BLaER1 (cell line): ENCODE results near the gene IFT27.

Source experiments
- H3K27ac ChIP-seq: shearing (Covaris generic); formaldehyde crosslinking; 2 replicates; pipeline ENCODE4 v1.8.1; 2022
- H3K27me3 ChIP-seq: shearing (Covaris generic); formaldehyde crosslinking; 2 replicates; pipeline ENCODE4 v1.8.1; 2022
- H3K36me3 ChIP-seq: shearing (Covaris generic); formaldehyde crosslinking; 2 replicates; pipeline ENCODE4 v1.8.1; 2022
- H3K4me1 ChIP-seq: shearing (Covaris generic); formaldehyde crosslinking; 2 replicates; pipeline ENCODE4 v1.8.1; 2022
- H3K4me2 ChIP-seq: shearing (Covaris generic); formaldehyde crosslinking; 2 replicates; pipeline ENCODE4 v1.8.1; 2022
- H3K4me3 ChIP-seq: shearing (Covaris generic); formaldehyde crosslinking; 2 replicates; pipeline ENCODE4 v1.8.1; 2022
- H3K9ac ChIP-seq: shearing (Covaris generic); formaldehyde crosslinking; 2 replicates; pipeline ENCODE4 v1.8.1; 2022
- H3K9me3 ChIP-seq: shearing (Covaris generic); formaldehyde crosslinking; 2 replicates; pipeline ENCODE4 v1.8.1; 2022
- H4K20me1 ChIP-seq: shearing (Covaris generic); formaldehyde crosslinking; 2 replicates; pipeline ENCODE4 v1.8.1; 2022
- Cebpa-rat ChIP-seq: shearing (Covaris generic); IDR thresholded peaks from 2 replicates; pipeline ENCODE4 v1.8.1; 2022

Gene IFT27

DNA sequence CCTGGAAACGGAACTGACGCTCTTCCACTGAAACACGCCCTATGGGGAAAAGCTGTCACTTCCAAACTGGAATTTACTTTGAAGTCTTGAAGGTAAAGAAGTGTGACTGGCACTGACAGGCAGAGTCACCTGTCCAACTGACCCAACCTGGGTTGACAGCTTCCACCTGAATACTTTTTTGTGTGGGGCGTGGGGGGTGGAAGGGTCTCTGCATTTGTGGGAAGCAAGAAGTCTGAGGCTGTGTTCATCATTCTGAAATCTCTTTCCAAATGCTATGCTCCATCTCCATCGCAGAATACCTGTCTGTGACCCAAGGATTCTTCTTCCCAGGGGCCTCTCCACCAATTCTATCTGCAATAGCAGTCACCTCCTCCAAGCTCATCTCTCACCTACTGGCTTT is 7.8 kb downstream of the IFT27 start:
- Histone ChIP-seq H3K9ac (no peak overlapping the region), H3K4me2 (peak overlapping the region; percentile 94), H3K27ac (no peak overlapping the region), H3K4me1 (peaks cover 81% of the 10 kb centered on the region), H3K27me3 (no peaks in the 10 kb centered on the region), H3K4me3 (no peak overlapping the region), H3K36me3 (peaks cover 28% of the 10 kb centered on the region), H4K20me1 (0 out of 2 replicates have a peak, but pooled peaks cover 9% of the 10 kb centered on the region), H3K9me3 (peaks cover 7% of the 10 kb centered on the region)
- no peak for TF ChIP-seq Cebpa-rat

DNA sequence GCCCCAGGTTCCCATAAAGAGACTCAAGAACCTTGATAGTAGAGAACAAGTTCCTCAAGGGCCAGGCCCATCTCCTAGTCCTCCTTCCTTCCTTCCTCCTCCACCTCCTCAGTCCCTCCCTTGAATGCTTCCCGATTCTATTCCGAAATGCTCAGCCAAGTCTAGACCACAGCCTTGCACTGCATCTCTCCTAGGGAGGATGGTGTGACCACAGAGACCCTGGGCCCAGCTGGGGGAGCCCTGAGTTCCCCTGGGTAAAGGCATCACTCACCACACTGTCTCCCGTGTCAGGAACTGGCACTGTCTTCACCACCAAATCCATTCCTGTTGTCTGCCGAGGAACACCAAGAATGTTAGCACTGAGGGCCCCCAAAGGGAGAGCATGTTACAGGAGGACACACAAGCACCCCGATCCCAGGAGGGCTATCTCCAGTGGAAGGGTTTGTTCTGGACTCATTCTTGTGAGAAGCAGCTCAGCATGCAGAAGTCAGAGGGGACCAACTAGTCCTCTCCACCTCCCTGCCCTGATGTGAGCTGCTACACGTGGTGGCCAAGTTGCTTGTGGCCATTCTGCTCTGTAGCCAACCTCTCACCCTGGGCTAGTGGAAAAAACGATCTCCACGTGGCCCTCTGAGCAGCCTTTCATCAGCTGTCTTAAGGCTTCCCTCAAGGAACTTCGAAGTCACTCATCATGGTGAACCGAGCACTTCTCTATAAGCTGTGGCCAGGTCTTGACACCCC is 8.7 kb downstream of the IFT27 start:
- Histone ChIP-seq H3K9me3 (peaks cover 16% of the 10 kb centered on the region), H3K9ac (no peak overlapping the region), H4K20me1 (0 out of 2 replicates have a peak, but pooled peaks cover 9% of the 10 kb centered on the region), H3K27me3 (no peaks in the 10 kb centered on the region), H3K4me1 (peaks cover 71% of the 10 kb centered on the region), H3K36me3 (peaks cover 37% of the 10 kb centered on the region), H3K4me2 (peak overlapping the region; percentile 94), H3K27ac (peak overlapping the region; percentile 51; the same call in 1 of the 2 replicates), H3K4me3 (no peak overlapping the region)
- TF ChIP-seq Cebpa-rat: no peak

DNA sequence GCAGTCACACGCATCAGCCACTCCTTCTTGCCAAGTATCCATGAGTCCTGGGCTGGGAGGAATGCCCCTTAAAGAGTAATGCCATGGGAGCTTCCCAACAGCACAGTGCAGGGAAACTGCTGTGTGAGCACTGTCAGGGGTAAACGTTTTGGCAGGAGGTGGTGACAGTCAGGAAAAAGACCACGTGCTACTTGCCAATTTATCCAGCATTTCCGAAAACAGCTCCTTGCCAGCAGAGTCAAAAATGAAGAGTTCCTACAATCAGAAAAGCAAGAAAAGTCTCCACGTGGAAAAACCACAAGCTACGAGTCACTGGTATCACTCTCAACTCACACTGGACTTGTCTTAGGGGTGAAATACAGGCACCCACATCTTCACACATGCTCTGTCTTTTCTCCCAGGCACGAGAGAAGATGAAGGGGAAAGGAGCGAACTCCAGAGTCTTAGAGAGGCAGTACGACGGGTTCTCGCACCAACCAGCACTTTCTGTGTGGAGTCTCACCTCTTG is 9.9 kb downstream of the IFT27 start:
- Histone ChIP-seq H3K9me3 (peaks cover 17% of the 10 kb centered on the region), H3K4me3 (no peak overlapping the region), H3K4me2 (peak overlapping the region; percentile 94), H4K20me1 (0 out of 2 replicates have a peak, but pooled peaks cover 9% of the 10 kb centered on the region), H3K36me3 (peaks cover 40% of the 10 kb centered on the region), H3K9ac (no peak overlapping the region), H3K27me3 (no peaks in the 10 kb centered on the region), H3K27ac (no peak overlapping the region), H3K4me1 (peaks cover 59% of the 10 kb centered on the region)
- TF ChIP-seq Cebpa-rat: no peak

DNA sequence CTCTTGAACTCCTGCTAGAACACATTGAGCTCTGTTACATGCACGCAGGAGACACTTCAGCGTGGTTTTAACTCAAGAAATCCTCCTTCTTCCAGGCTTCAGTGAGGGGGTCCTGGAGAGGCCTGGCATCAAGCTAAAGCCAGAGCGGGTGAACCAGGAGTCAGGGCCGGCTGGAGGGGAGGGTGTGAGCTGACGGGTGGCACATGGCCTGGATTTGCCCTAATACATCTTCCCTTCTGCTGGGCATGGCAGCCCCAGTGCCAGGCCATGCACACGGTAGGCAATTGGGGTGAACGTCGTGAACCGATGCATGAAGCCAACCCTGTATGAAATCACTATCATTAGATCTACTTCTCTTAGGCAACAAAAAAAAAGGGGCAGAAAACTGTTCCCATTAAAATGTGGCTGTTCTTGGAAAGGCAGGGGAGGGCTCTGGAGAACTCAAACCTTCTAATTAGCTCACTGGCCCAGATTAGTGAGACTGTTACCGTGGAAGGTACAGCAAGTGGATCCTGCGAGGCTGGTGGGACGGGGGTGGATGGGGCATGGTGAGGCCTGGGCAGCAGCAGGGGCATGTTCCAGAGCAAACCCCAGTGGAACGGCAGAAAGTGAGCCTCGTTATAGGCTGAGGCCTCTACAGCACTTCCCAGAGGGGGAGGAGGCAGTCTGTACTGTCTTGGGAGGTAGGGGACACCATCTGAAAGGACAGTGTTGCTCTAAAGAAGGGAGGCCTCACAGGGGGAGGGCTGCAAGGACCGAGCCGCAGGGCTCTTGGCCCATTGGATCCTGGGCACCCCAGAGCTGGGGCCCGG is 10.6 kb downstream of the IFT27 start:
- H4K20me1 ChIP-seq: 0 out of 2 replicates have a peak, but pooled peaks cover 9% of the 10 kb centered on the region
- peaks cover 17% of the 10 kb centered on the region for H3K9me3 ChIP-seq
- TF ChIP-seq Cebpa-rat: no peak
- no peaks in the 10 kb centered on the region for H3K27me3 ChIP-seq
- H3K27ac ChIP-seq: no peak overlapping the region
- H3K4me2 ChIP-seq: peak overlapping the region; percentile 94
- no peak overlapping the region for H3K9ac ChIP-seq
- H3K4me3 ChIP-seq: no peak overlapping the region
- H3K4me1 ChIP-seq: peaks cover 53% of the 10 kb centered on the region
- H3K36me3 ChIP-seq: peaks cover 40% of the 10 kb centered on the region

DNA sequence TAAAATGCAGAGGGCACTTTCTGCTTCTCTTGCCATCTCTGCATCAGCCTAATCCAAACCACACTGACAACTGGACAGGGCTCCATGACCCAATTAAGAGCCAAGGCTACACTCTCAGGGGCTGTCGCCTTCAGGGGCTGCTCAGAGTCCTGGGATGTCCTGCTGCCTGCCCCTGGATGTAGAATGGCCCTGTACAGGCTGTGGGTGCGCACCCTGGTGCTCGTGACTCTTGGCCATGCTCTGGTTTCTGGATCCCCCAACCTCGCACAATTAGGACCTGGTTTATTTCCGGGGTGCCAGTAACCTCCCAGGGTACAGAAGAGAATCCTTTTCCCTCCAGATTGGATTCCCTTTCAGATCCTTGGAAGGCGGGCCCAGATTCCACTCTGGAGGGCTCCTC is 11.3 kb downstream of the IFT27 start:
- Histone ChIP-seq H3K36me3 (peaks cover 40% of the 10 kb centered on the region), H3K9me3 (peaks cover 17% of the 10 kb centered on the region), H3K9ac (no peak overlapping the region), H3K4me3 (no peak overlapping the region), H3K27ac (no peak overlapping the region), H3K27me3 (no peaks in the 10 kb centered on the region), H4K20me1 (0 out of 2 replicates have a peak, but pooled peaks cover 9% of the 10 kb centered on the region), H3K4me2 (no peak overlapping the region), H3K4me1 (peaks cover 50% of the 10 kb centered on the region)
- no peak for TF ChIP-seq Cebpa-rat

DNA sequence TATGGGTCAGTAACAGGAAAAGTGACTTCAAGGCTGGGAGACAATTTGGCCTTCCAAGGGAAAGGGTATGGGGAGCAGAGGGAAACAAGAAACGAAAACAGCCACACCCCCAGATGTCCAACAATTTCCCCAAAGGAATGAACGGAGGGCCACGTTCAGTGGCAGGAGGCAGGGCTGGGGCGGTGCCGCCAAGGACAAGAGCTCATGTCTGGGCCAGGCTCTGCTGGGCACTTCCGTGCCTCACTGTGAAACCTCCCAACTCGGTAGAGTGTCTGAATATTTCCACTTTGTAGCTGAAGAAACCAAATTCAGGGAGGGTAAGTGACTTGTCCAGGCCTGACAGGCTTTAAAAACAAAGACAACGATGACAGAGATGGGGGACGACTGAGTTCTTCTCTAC is 11.9 kb downstream of the IFT27 start:
- peaks cover 50% of the 10 kb centered on the region for H3K4me1 ChIP-seq
- peaks cover 17% of the 10 kb centered on the region for H3K9me3 ChIP-seq
- H4K20me1 ChIP-seq: 0 out of 2 replicates have a peak, but pooled peaks cover 5% of the 10 kb centered on the region
- no peak for TF ChIP-seq Cebpa-rat
- no peak overlapping the region for H3K4me3 ChIP-seq
- H3K9ac ChIP-seq: no peak overlapping the region
- no peaks in the 10 kb centered on the region for H3K27me3 ChIP-seq
- no peak overlapping the region for H3K4me2 ChIP-seq
- no peak overlapping the region for H3K27ac ChIP-seq
- H3K36me3 ChIP-seq: peaks cover 40% of the 10 kb centered on the region

DNA sequence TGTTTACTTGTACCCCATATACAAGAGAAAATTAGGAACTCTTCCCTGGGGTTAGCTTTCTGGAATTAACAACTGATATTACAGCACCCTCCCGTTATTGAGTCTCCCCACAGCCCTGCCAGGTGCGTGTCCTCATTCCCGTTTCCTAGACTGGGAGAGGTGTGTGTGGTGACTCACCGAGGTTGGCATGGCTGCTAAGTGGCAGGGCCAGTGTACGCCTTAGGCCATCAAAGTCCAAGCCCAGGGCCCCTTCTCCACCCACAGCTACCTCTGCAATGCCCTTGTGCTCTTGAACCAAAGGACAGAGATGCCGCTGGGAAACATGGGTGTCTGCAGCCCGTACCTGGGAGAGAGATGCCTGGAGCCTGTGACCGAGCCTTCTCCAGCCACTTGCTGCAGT is 12.3 kb downstream of the IFT27 start:
- H3K9me3 ChIP-seq: peaks cover 17% of the 10 kb centered on the region
- H3K36me3 ChIP-seq: peaks cover 40% of the 10 kb centered on the region
- 0 out of 2 replicates have a peak, but pooled peaks cover under 1% of the 10 kb centered on the region for H4K20me1 ChIP-seq
- TF ChIP-seq Cebpa-rat: no peak
- no peak overlapping the region for H3K27ac ChIP-seq
- no peaks in the 10 kb centered on the region for H3K27me3 ChIP-seq
- no peak overlapping the region for H3K4me3 ChIP-seq
- peaks cover 50% of the 10 kb centered on the region for H3K4me1 ChIP-seq
- H3K4me2 ChIP-seq: no peak overlapping the region
- H3K9ac ChIP-seq: no peak overlapping the region

DNA sequence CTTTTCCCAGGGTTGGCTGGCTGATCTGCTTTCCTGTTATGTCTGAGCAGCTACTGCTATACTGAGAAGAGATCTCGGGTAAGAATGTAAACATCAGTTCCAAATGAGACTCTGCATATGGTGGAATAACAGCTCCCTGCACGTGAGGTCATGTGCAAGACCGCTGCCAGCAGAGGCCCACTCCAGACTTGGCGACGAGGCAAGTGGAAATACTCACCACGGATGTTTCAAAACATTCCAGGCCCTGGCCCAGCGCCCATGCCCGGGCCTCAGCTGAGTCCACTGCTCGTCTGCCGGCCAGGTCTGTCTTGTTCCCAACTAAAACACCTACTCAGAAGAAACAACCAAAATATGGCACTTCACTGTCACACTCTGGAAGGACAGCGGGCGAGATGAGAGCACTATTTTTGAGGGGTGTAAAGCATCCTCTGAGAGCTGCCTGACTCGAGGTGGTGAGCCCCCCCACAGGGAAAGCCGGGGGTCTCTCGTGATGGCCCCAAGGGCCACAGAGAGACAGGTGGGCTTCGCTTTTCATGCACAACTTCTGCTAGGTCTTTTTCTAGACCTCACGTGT is 13.1 kb downstream of the IFT27 start:
- H3K36me3 ChIP-seq: peaks cover 40% of the 10 kb centered on the region
- no peak overlapping the region for H3K4me2 ChIP-seq
- H3K27me3 ChIP-seq: no peaks in the 10 kb centered on the region
- H3K9me3 ChIP-seq: peaks cover 17% of the 10 kb centered on the region
- H3K27ac ChIP-seq: no peak overlapping the region
- no peak overlapping the region for H3K9ac ChIP-seq
- H3K4me1 ChIP-seq: peaks cover 50% of the 10 kb centered on the region
- TF ChIP-seq Cebpa-rat: no peak
- H3K4me3 ChIP-seq: no peak overlapping the region
- H4K20me1 ChIP-seq: no peaks in the 10 kb centered on the region

DNA sequence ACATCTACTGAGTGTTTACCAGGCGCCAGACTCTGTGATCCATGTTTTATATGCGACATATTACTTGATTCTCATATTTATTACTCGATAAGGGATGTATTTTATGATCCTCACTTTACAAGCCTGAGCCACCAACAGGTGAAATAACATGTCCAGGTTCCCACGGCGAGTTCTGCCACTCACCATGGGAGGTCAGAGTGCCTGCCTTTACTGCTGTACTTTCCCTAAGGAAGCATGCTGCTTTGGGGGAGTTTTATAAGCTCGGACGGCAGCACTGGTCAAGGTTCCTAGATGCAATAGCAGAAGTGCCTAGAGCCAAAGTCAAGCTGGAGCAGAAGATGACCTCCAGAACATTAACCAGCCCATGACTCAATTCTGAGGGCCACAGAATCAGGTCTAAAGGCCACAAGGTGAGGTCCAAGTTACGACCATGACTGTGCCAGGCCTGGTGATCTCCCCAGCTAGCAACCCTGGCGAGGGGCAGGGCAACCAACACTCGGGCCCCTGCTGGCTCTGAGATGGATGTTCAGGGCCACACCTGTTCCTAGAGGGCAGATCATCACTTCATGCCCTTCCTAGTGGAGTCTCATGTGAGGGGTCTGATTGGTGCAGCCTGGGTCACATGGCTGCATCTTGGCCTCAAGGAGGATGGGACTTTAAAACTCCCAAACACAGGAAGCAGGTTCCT is 14.2 kb downstream of the IFT27 start:
- no peaks in the 10 kb centered on the region for H3K27me3 ChIP-seq
- peaks cover 17% of the 10 kb centered on the region for H3K9me3 ChIP-seq
- no peak overlapping the region for H3K27ac ChIP-seq
- no peak overlapping the region for H3K9ac ChIP-seq
- H4K20me1 ChIP-seq: no peaks in the 10 kb centered on the region
- H3K4me3 ChIP-seq: no peak overlapping the region
- no peak for TF ChIP-seq Cebpa-rat
- no peak overlapping the region for H3K4me2 ChIP-seq
- peaks cover 40% of the 10 kb centered on the region for H3K36me3 ChIP-seq
- peaks cover 50% of the 10 kb centered on the region for H3K4me1 ChIP-seq
